GM12878 (cell line): ENCODE data around the gene CEP128. TPM values are rescaled to one million over a fixed set of nuclear protein-coding genes. Genes with fewer than 3 reads are reported as not detected.

Experiments used
- ATAC-seq: fragments of 200-7000 bp; cut with Tn5 transposase; 3 replicates; pipeline ENCODE4 v1.9.1; 2020; ENCODE audit warnings: mild to moderate bottlenecking, moderate library complexity
- BruUV-seq: library from RNA; stranded (reverse); fragments of 400-500 nt; replicated peaks from 2 replicates; lab custom pipeline; 2021; lab: Mats Ljungman, UMichigan
- CTCF ChIA-PET: fragments of 300-600 bp; sonication (Branson Sonifier 250); formaldehyde crosslinking; extraction: SDS; loops from one replicate; lab custom pipeline; 2021; ENCODE audit warnings: inconsistent platforms; lab: Yijun Ruan, JAX
- POLR2A ChIA-PET: fragments of 350-600 bp; formaldehyde crosslinking; extraction: SDS; loops from one replicate; lab custom pipeline; 2021; ENCODE audit warnings: inconsistent platforms; lab: Charles Lee
- RAD21 ChIA-PET: fragments of 300-600 bp; sonication (Branson Sonifier 250); formaldehyde crosslinking; loops from one replicate; lab custom pipeline; 2023; ENCODE audit warnings: antibody characterized with exemption; ENCODE audit not compliant: unreplicated experiment; lab: Charles Lee
- SMC1A ChIA-PET: fragments of 300-600 bp; sonication (Branson Sonifier 250); formaldehyde crosslinking; loops from one replicate; lab custom pipeline; 2023; ENCODE audit not compliant: unreplicated experiment, uncharacterized antibody; lab: Charles Lee
- DNase-seq: peaks from one replicate; pipeline ENCODE4 v3.0.0-alpha.2; 2011; ENCODE audit warnings: low read depth, low spot score
- FAIRE-seq: peaks from 3 replicates; lab custom pipeline; 2011; peaks lifted over from hg19 to GRCh38; lab: Jason Lieb, UNC
- H2AFZ ChIP-seq: 2 replicates; pipeline ENCODE4 v1.6.0; 2011; ENCODE audit warnings: low read depth, low read length, control low read depth; ENCODE audit not compliant: control insufficient read depth
- H3K27ac ChIP-seq: 2 replicates; pipeline ENCODE4 v1.5.1; 2011; ENCODE audit warnings: control low read depth; ENCODE audit not compliant: control insufficient read depth, insufficient read depth
- H3K27me3 ChIP-seq, 2 experiments: replicated peaks in 1 of 2; 2 replicates each; pipeline versions ENCODE4 v1.6.0 to v1.6.1; 2011; ENCODE audit warnings: low read length in 1 of 2; ENCODE audit not compliant: control insufficient read depth in 2 of 2, insufficient read depth in 2 of 2
- H3K36me3 ChIP-seq, 2 experiments: 2 replicates each; pipeline ENCODE4 v1.5.1; 2011; ENCODE audit warnings: low read length in 1 of 2; ENCODE audit not compliant: control insufficient read depth in 2 of 2, insufficient read depth in 2 of 2
- H3K4me1 ChIP-seq: 2 replicates; pipeline ENCODE4 v1.6.1; 2011; ENCODE audit warnings: mild to moderate bottlenecking, low read length, moderate library complexity, mixed read lengths; ENCODE audit not compliant: control insufficient read depth, insufficient read depth
- H3K4me2 ChIP-seq: 2 replicates; pipeline ENCODE4 v1.6.0; 2011; ENCODE audit warnings: control low read depth; ENCODE audit not compliant: control insufficient read depth, insufficient read depth
- H3K4me3 ChIP-seq: fragments of 200-600 bp; sonication (generic); 2 replicates; pipeline ENCODE4 v1.5.1; 2016
- H3K79me2 ChIP-seq: 2 replicates; pipeline ENCODE4 v1.6.0; 2011; ENCODE audit warnings: low read length; ENCODE audit not compliant: control insufficient read depth, insufficient read depth
- H3K9ac ChIP-seq: 2 replicates; pipeline ENCODE4 v1.8.0; 2011; ENCODE audit warnings: low read length, control low read depth, mixed read lengths; ENCODE audit not compliant: control insufficient read depth, insufficient read depth
- H3K9me3 ChIP-seq: replicated peaks from 3 replicates; pipeline ENCODE4 v1.5.1; 2011; ENCODE audit warnings: mild to moderate bottlenecking, low read length; ENCODE audit not compliant: control insufficient read depth, insufficient read depth
- H4K20me1 ChIP-seq: 2 replicates; pipeline ENCODE4 v1.6.0; 2011; ENCODE audit not compliant: control insufficient read depth, insufficient read depth
- CHD2 ChIP-seq: IDR thresholded peaks from 2 replicates; pipeline ENCODE4 v1.6.1; 2011; ENCODE audit warnings: low read depth, low read length, improper control_type of control experiment, borderline replicate concordance
- EED ChIP-seq: sonication (generic); IDR thresholded peaks from 2 replicates; pipeline ENCODE4 v1.6.1; 2016; ENCODE audit warnings: antibody characterized with exemption, low read depth
- EP300 ChIP-seq, 2 experiments: fragments of 150-350 bp in 1 of 2; IDR thresholded peaks; 2 replicates each; pipeline ENCODE4 v1.6.1; 2011 to 2012; ENCODE audit warnings: low read depth in 2 of 2, low read length in 2 of 2, borderline replicate concordance in 1 of 2, improper control_type of control experiment in 1 of 2, inconsistent platforms in 1 of 2; ENCODE audit not compliant: control insufficient read depth in 1 of 2
- NFYB ChIP-seq: IDR thresholded peaks from 2 replicates; pipeline ENCODE4 v1.6.1; 2011; ENCODE audit warnings: low read depth, mild to moderate bottlenecking, low read length, improper control_type of control experiment, moderate library complexity; ENCODE audit not compliant: insufficient read depth
- NR2F1 ChIP-seq: fragments of 450-650 bp; conservative IDR thresholded peaks from 2 replicates; pipeline ENCODE4 v1.6.1; 2017; ENCODE audit warnings: mild to moderate bottlenecking
- POLR2AphosphoS5 ChIP-seq: IDR thresholded peaks from 2 replicates; pipeline ENCODE4 v1.6.1; 2011; ENCODE audit warnings: mild to moderate bottlenecking, low read length, inconsistent platforms
- ZBED1 ChIP-seq: IDR thresholded peaks from 2 replicates; pipeline ENCODE4 v1.6.1; 2016; ENCODE audit warnings: borderline replicate concordance
- ZNF217 ChIP-seq: fragments of 450-650 bp; IDR thresholded peaks from 2 replicates; pipeline ENCODE4 v1.6.1; 2017; ENCODE audit warnings: antibody characterized with exemption, mild to moderate bottlenecking
- ZNF384 ChIP-seq: IDR thresholded peaks from 2 replicates; pipeline ENCODE4 v1.6.1; 2012; ENCODE audit warnings: low read depth, mild to moderate bottlenecking, low read length, improper control_type of control experiment, borderline replicate concordance
- WGBS: methylation state at CpG from one replicate; pipeline ENCODE4 v1.1.6; 2016; ENCODE audit warnings: low lambda C conversion rate; ENCODE audit not compliant: insufficient replicate concordance, insufficient coverage; ENCODE audit errors: missing lambda C conversion rate; 5-methylcytosine and 5-hydroxymethylcytosine counted together
- in situ Hi-C: fragments of 300-500 bp; cut with MboI; formaldehyde crosslinking; loops from 9 replicates; pipeline ENCODE4 v1.14.3; 2018; ENCODE audit warnings: mixed read lengths
- intact Hi-C: fragments of 100-400 bp; cut with micrococcal nuclease; formaldehyde crosslinking; loops from one replicate; pipeline ENCODE4 v1.14.2; 2022; ENCODE audit not compliant: unreplicated experiment
- polyA plus RNA-seq, 11 experiments: library from polyadenylated mRNA; depleted of rRNA in 4 of 11; unstranded in 6 of 11; stranded (reverse) in 5 of 11; fragments of >200 nt; fragmentation: Nextera tagmentation in 4 of 11; fragmentation: Illumina TruSeq in 1 of 11; extraction: Ambion mirVana in 4 of 11; extraction: Trizol in 1 of 11; gene quantifications; 1 replicate in 1 of 11; 2 replicates in 10 of 11; pipeline versions ENCODE4 v1.2.1 to v1.2.3, GENCODE V29; 2011 to 2016; ENCODE audit warnings: inconsistent platforms in 2 of 11, missing spikeins in 2 of 11, low read depth in 1 of 11
- total RNA-seq, 4 experiments: library from RNA; depleted of rRNA in 3 of 4; stranded (reverse); fragments of >200 nt in 3 of 4; fragmentation: Illumina TruSeq in 1 of 4; extraction: Trizol in 1 of 4; gene quantifications; 2 replicates each; pipeline versions ENCODE4 v1.2.1 to v1.2.3, GENCODE V29; 2013 to 2021
- TF ChIP-seq, protein P1 (sequence below): fragments of 450-650 bp; IDR thresholded peaks from 2 replicates; pipeline ENCODE4 v1.6.1; 2016; ENCODE audit warnings: mild to moderate bottlenecking

Gene CEP128
- total and polyA plus RNA-seq, 10 of the 15 experiments (the other 5 are each of a cell fraction or from before 2014, with no cell fraction given) = 1.1 to 6.7 (median 3.4) TPM

DNA sequence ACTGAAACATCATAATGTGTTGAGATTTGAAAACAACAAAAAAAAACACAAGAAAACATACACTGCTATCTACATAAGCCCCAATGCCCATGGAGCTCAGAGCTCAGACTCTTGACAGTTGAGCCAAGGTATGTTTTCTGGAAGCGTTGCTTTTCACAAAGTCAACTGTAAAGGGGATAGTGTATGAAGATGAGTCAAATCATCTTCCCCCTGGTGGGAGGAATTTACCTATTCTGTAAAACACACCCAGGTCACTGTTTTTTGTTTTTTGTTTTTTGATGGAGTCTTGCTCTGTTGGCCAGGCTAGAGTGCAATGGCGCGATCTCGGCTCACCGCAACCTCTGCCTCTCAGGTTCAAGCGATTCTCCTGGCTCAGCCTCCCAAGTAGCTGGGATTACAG is 368.9 kb downstream of the CEP128 start:
- H3K79me2 ChIP-seq = no peaks in the 10 kb centered on the region
- no peaks in the 10 kb centered on the region for H4K20me1 ChIP-seq
- no peak overlapping the region for H2AFZ ChIP-seq
- TF ChIP-seq ZNF384 (no peak), NR2F1 (no peak), POLR2AphosphoS5 (no peak), ZNF217 (no peak), CHD2 (no peak), ZBED1 (no peak), EP300 (IDR thresholded peaks at IDR 0.05; ENCODE audit: borderline replicate concordance in 1 of 2, control insufficient read depth in 1 of 2, low read depth in 2 of 2, low read length in 2 of 2) (no peak), NFYB (no peak), EED (no peak)
- TF ChIP-seq, protein P1, sequence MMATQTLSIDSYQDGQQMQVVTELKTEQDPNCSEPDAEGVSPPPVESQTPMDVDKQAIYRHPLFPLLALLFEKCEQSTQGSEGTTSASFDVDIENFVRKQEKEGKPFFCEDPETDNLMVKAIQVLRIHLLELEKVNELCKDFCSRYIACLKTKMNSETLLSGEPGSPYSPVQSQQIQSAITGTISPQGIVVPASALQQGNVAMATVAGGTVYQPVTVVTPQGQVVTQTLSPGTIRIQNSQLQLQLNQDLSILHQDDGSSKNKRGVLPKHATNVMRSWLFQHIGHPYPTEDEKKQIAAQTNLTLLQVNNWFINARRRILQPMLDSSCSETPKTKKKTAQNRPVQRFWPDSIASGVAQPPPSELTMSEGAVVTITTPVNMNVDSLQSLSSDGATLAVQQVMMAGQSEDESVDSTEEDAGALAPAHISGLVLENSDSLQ = no peak
- no peaks in the 10 kb centered on the region for H3K4me1 ChIP-seq
- no peak overlapping the region for H3K4me3 ChIP-seq
- no peak for DNase-seq
- POLR2A ChIA-PET = no interaction called here
- H3K9ac ChIP-seq = no peak overlapping the region
- H3K36me3 ChIP-seq = no peaks in the 10 kb centered on the region
- FAIRE-seq = no peak
- no peaks in the 10 kb centered on the region for H3K9me3 ChIP-seq
- in situ Hi-C loops = no loop called here
- H3K27ac ChIP-seq = no peak overlapping the region
- intact Hi-C loops = no loop called here
- CTCF ChIA-PET = no interaction called here
- 98% methylated on average over 6 of the region's 6 CpGs for WGBS
- no peak for ATAC-seq
- no peaks in the 10 kb centered on the region for H3K27me3 ChIP-seq
- SMC1A ChIA-PET = no interaction called here
- RAD21 ChIA-PET = no interaction called here
- no peak overlapping the region for H3K4me2 ChIP-seq
- no TSS peak for BruUV-seq
